ENCODE data around the gene GNE. TPM values are rescaled to one million over a fixed set of nuclear protein-coding genes. Genes with fewer than 3 reads are reported as not detected.

The GNE gene
- polyA plus RNA-seq, 3 donors: 4.1 to 5.0 (median 4.5) TPM

- H3K27me3 ChIP-seq (ENCODE audit: control insufficient read depth in 2 of 2, insufficient read depth in 2 of 2, low read length in 2 of 2): no peaks in the 10 kb centered on the region
- Mint-ChIP-seq H3K36me3 (peaks cover 24 to 28% of the 10 kb centered on the region in 2 donors), H3K9me3 (peaks cover 0 to 2% (median 0%) of the 10 kb centered on the region in 7 donors), H3K4me1 (peaks cover 38% of the 10 kb centered on the region), H3K27me3 (ENCODE audit: low read depth in 3 of 3) (peaks cover 7 to 15% (median 7%) of the 10 kb centered on the region in 3 donors), H3K4me3 (peak overlapping the region; percentile 72 to 82), H3K27ac (peak overlapping the region in 6 of 7 donors; percentile 23 to 87 (median 76))
- H3K4me2 ChIP-seq (replicated peaks; ENCODE audit: extremely low read depth, low read length, poor library complexity, severe bottlenecking): peak overlapping the region; percentile 82
- peak; percentile 84 to 88 (median 85) for DNase-seq
- H3K79me2 ChIP-seq (ENCODE audit: insufficient read depth, low read length): no peaks in the 10 kb centered on the region
- H3K9me3 ChIP-seq (replicated peaks in 1 of 2; ENCODE audit: control insufficient read depth in 1 of 2, insufficient read depth in 1 of 2, low read length in 2 of 2): no peaks in the 10 kb centered on the region
- peaks cover 24 to 28% of the 10 kb centered on the region in 2 donors for H3K36me3 ChIP-seq (replicated peaks in 1 of 2; ENCODE audit: control insufficient read depth in 1 of 2, insufficient read depth in 2 of 2, low read length in 2 of 2)
- H3K4me1 ChIP-seq (ENCODE audit: control insufficient read depth in 1 of 2, insufficient read depth in 2 of 2, low read length in 2 of 2): peaks cover 18 to 28% of the 10 kb centered on the region in 2 donors
- no peak overlapping the region for H3K27ac ChIP-seq (ENCODE audit: low read depth in 1 of 2, low read length in 2 of 2)
- 1% methylated on average over 42 of the region's 58 CpGs for WGBS (ENCODE audit: insufficient coverage)
- peak overlapping the region; percentile 27 to 71 (median 52) for H3K4me3 ChIP-seq (replicated peaks in 1 of 3; ENCODE audit: low read depth in 2 of 3, low read length in 3 of 3)
- peak overlapping the region; percentile 72 for H2AFZ ChIP-seq (ENCODE audit: insufficient read depth, low read depth, low read length, poor library complexity, severe bottlenecking)
- peaks cover 9% of the 10 kb centered on the region for H4K20me1 ChIP-seq (ENCODE audit: insufficient read depth, low read length)
- intact Hi-C loops (cut with micrococcal nuclease): loop anchor here (1.0 to 10.0 kb wide), 5 partner anchors 8 to 132 kb away; partner anchors contain the start of gene RECK (in 2 of the 2)
- peak; percentile 92 for TF ChIP-seq CTCF (IDR thresholded peaks at IDR 0.05)
- peak overlapping the region; percentile 45 for H3K9ac ChIP-seq (ENCODE audit: insufficient read depth, low read length, poor library complexity, severe bottlenecking)
Measured at GRCh38 chr9:36166168-36166927, 91.9 kb downstream of the GNE start.

DNA sequence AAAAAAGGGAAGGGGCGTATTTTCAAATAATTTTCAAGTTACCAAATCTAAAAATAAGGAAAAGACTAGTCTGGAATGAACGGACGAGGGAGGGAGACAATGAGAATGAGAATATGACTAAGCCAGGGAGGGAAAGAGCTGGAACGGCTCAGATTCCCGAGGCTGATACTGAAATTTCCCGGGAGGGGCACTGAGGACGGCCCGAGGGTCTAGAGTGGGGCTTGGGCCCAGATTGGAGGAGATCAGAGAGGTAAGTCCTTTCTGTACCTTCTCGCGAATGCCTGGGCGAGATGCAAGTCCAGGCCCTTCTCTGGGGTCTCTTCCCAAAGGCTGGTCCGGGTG is 92.5 kb downstream of the GNE start:
- 56% methylated on average over 5 of the region's 12 CpGs for WGBS (ENCODE audit: insufficient coverage)

More for the DNA sequence above, 92.5 kb downstream of the GNE start:
- peaks cover 29 to 34% of the 10 kb centered on the region in 2 donors for H3K36me3 Mint-ChIP-seq
- no peaks in the 10 kb centered on the region for H3K27me3 ChIP-seq (ENCODE audit: control insufficient read depth in 2 of 2, insufficient read depth in 2 of 2, low read length in 2 of 2)
- peaks cover 28 to 34% of the 10 kb centered on the region in 2 donors for H3K36me3 ChIP-seq (replicated peaks in 1 of 2; ENCODE audit: control insufficient read depth in 1 of 2, insufficient read depth in 2 of 2, low read length in 2 of 2)
- H4K20me1 ChIP-seq (ENCODE audit: insufficient read depth, low read length): peaks cover 9% of the 10 kb centered on the region
- peak overlapping the region; percentile 27 to 44 for H3K4me3 Mint-ChIP-seq
- H3K4me3 ChIP-seq (replicated peaks in 1 of 3; ENCODE audit: low read depth in 2 of 3, low read length in 3 of 3): peak overlapping the region in 1 of 3 experiments; percentile 71
- peak overlapping the region in 3 of 7 donors; percentile 20 to 66 (median 40) for H3K27ac Mint-ChIP-seq
- no peaks in the 10 kb centered on the region for H3K79me2 ChIP-seq (ENCODE audit: insufficient read depth, low read length)
- peaks cover 0 to 2% (median 0%) of the 10 kb centered on the region in 7 donors for H3K9me3 Mint-ChIP-seq
- peaks cover 18 to 28% of the 10 kb centered on the region in 2 donors for H3K4me1 ChIP-seq (ENCODE audit: control insufficient read depth in 1 of 2, insufficient read depth in 2 of 2, low read length in 2 of 2)
- no peak overlapping the region for H3K27ac ChIP-seq (ENCODE audit: low read depth in 1 of 2, low read length in 2 of 2)
- no peak for DNase-seq
- intact Hi-C loops (cut with micrococcal nuclease): loop anchor here (1.0 to 10.0 kb wide), 5 partner anchors 7 to 131 kb away; partner anchors contain the start of gene RECK (in 2 of the 2)
- H2AFZ ChIP-seq (ENCODE audit: insufficient read depth, low read depth, low read length, poor library complexity, severe bottlenecking): no peak overlapping the region
- peaks cover 38% of the 10 kb centered on the region for H3K4me1 Mint-ChIP-seq
- no peaks in the 10 kb centered on the region for H3K9me3 ChIP-seq (replicated peaks in 1 of 2; ENCODE audit: control insufficient read depth in 1 of 2, insufficient read depth in 1 of 2, low read length in 2 of 2)
- H3K27me3 Mint-ChIP-seq (ENCODE audit: low read depth in 3 of 3): peaks cover 7 to 15% (median 7%) of the 10 kb centered on the region in 3 donors
- H3K9ac ChIP-seq (ENCODE audit: insufficient read depth, low read length, poor library complexity, severe bottlenecking): no peak overlapping the region
- no peak for TF ChIP-seq CTCF (IDR thresholded peaks at IDR 0.05)
- H3K4me2 ChIP-seq (replicated peaks; ENCODE audit: extremely low read depth, low read length, poor library complexity, severe bottlenecking): peak overlapping the region; percentile 82

Data from CD14-positive monocyte (primary cell).